PC-3 (cell line): ENCODE results near the gene CRB3.

Experiments
- CTCF ChIP-seq: fragments of 300-600 bp; sonication (generic); conservative IDR thresholded peaks from 2 replicates; pipeline ENCODE4 v1.5.1; 2017; ENCODE audit warnings: antibody characterized with exemption, low read depth, mild to moderate bottlenecking, low read length
- EZH2 ChIP-seq: fragments of 300-600 bp; sonication (generic); IDR thresholded peaks from one replicate; pipeline ENCODE4 v1.6.1; 2017; ENCODE audit warnings: antibody characterized with exemption, mild to moderate bottlenecking, low read length; ENCODE audit not compliant: unreplicated experiment
- EZH2phosphoT487 ChIP-seq: fragments of 300-600 bp; sonication (generic); IDR thresholded peaks from 2 replicates; pipeline ENCODE4 v1.6.1; 2018; ENCODE audit warnings: mild to moderate bottlenecking, antibody characterized with exemption, low read length, borderline replicate concordance

GRCh38 chr19:6471076-6471475, 7.0 kb downstream of the CRB3 start:
- TF ChIP-seq CTCF (no peak), EZH2 (no peak), EZH2phosphoT487 (no peak)
